Peyer's patch (tissue), 4 donors: ENCODE data around the gene POU6F2. TPM values are rescaled to one million over a fixed set of nuclear protein-coding genes. Genes with fewer than 3 reads are reported as not detected.
"Not testable (repeated sequence)": the region's sequence is repeated elsewhere in the genome, so short reads cannot be mapped to it uniquely, and the experiment has no call there.

Experiments
- DNase-seq, 3 donors: peaks; one replicate each; pipeline ENCODE4 v3.0.0-alpha.2; 2017 to 2019
- H3K27ac ChIP-seq, 4 donors: fragments of 200-600 bp; sonication (generic); one replicate each; pipeline ENCODE4 v1.5.1; 2016 to 2019
- H3K27me3 ChIP-seq, 2 donors: fragments of 200-600 bp; sonication (generic); one replicate each; pipeline ENCODE4 v1.5.1; 2019
- H3K36me3 ChIP-seq, 3 donors: fragments of 200-600 bp; sonication (generic); one replicate each; pipeline ENCODE4 v1.5.1; 2016 to 2019
- H3K4me1 ChIP-seq, 4 donors: fragments of 200-600 bp; sonication (generic); one replicate each; pipeline ENCODE4 v1.5.1; 2016 to 2019
- H3K4me3 ChIP-seq, 4 donors: fragments of 200-600 bp; sonication (generic); 1 replicate in 3 of 4; 2 replicates in 1 of 4; pipeline ENCODE4 v1.5.1; 2016 to 2019; ENCODE audit warnings: mild to moderate bottlenecking in 1 of 4
- H3K9me3 ChIP-seq, 4 donors: fragments of 200-600 bp; sonication (generic); one replicate each; pipeline ENCODE4 v1.5.1; 2016 to 2019; ENCODE audit warnings: mild to moderate bottlenecking in 1 of 4
- POLR2A ChIP-seq, 2 donors: fragments of 450-650 bp; IDR thresholded peaks; one replicate each; pipeline ENCODE4 v1.5.1; 2017; ENCODE audit warnings: antibody characterized with exemption in 2 of 2, mild to moderate bottlenecking in 2 of 2, moderate library complexity in 2 of 2
- total RNA-seq, 4 donors: library from RNA; depleted of rRNA; stranded (reverse); fragments of >200 nt; gene quantifications; one replicate each; pipeline ENCODE4 v1.1.0, GENCODE V29; 2016
- TF ChIP-seq, protein P1 (sequence below), 6 experiments: fragments of 450-650 bp in 4 of 6; fragments of 200-600 bp in 2 of 6; sonication (generic) in 1 of 6; IDR thresholded peaks; one replicate each; pipeline ENCODE4 v1.5.1; 2017 to 2019; ENCODE audit warnings: antibody characterized with exemption in 6 of 6, mild to moderate bottlenecking in 3 of 6, moderate library complexity in 1 of 6

The POU6F2 gene
- total RNA-seq, 4 donors from 2014 or later, result 0.80 to 1.3 (median 1.2) TPM; not detected in 1

DNA sequence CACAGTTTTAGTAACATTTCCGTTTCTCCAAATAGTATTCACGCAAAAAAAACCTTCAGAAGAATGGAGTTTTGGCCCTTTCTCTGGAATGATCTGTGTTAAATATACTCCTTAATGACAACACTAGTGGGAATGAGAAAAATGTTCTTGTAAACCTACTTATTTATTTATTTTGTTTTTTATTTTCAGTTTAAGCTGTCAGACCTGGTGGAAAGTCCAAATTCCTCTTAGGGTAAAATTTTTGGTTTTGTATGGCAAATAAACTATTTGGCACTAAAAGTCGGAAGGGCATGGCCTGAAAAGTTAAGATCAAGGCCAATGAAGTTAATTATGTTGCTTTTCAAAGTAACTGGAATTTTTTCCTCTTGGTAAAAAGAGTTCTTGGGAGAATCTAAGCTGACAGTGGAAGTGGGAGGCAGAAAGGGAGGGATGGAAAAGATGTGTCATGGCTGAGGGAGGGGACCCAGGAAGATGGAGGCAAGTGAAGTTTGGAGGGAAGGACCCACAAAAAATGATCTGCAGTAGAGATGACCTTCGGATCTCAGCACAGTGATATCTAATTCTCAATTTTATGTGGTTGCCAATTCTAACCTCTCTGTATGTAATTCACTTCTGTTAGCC is 35.2 kb upstream of the POU6F2 start:
- DNase-seq, result no peak
- H3K27me3 ChIP-seq, result no peaks in the 10 kb centered on the region
- H3K4me1 ChIP-seq, result no peaks in the 10 kb centered on the region
- no peaks in the 10 kb centered on the region for H3K9me3 ChIP-seq
- H3K36me3 ChIP-seq, result no peaks in the 10 kb centered on the region
- H3K4me3 ChIP-seq, result no peak overlapping the region
- H3K27ac ChIP-seq, result no peak overlapping the region
- TF ChIP-seq, protein P1, sequence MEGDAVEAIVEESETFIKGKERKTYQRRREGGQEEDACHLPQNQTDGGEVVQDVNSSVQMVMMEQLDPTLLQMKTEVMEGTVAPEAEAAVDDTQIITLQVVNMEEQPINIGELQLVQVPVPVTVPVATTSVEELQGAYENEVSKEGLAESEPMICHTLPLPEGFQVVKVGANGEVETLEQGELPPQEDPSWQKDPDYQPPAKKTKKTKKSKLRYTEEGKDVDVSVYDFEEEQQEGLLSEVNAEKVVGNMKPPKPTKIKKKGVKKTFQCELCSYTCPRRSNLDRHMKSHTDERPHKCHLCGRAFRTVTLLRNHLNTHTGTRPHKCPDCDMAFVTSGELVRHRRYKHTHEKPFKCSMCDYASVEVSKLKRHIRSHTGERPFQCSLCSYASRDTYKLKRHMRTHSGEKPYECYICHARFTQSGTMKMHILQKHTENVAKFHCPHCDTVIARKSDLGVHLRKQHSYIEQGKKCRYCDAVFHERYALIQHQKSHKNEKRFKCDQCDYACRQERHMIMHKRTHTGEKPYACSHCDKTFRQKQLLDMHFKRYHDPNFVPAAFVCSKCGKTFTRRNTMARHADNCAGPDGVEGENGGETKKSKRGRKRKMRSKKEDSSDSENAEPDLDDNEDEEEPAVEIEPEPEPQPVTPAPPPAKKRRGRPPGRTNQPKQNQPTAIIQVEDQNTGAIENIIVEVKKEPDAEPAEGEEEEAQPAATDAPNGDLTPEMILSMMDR (IDR thresholded peaks at IDR 0.05), result no peak
- TF ChIP-seq POLR2A (IDR thresholded peaks at IDR 0.05), result no peak

DNA sequence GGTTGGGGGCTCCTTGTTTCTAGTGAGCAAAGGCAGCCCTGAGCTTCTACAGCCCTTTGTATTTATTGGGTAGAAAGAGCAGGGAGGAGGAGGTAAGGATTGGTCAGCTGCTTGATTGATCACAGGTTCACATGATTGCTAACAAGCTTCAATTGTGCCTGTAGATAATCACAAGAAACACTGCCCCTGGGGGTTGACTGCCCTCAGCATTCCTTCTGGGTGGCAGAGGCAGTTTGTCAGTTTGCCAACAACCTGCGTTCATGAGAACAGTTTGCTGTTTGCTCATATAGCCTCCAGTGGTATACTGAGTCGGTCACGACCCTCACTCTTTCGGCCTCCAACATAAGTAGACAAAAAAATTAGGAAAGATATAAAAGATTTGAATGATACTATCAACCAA is 30.2 kb upstream of the POU6F2 start:
- H3K4me1 ChIP-seq, H3K4me3 ChIP-seq, H3K36me3 ChIP-seq, DNase-seq, H3K9me3 ChIP-seq, H3K27me3 ChIP-seq, H3K27ac ChIP-seq: not testable (repeated sequence)

DNA sequence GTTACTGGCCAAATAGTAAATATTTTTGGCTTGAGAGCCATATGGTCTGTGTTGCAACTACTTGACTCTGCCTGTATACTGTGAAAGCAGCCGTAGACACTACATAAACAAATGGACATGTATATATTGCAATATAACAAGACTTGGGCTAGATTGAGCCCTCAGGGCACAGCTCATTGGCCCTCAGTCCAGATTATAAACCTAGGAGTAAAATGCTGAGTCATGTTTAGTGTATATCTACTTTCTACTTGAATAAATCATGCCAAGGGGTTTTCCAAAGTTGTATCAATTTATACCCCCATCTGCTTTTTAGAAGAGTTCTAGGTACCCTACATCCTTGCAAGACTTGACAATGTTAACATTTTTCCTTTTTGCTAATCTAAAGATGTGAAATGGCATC is 27.4 kb upstream of the POU6F2 start:
- Histone ChIP-seq H3K27me3 (no peaks in the 10 kb centered on the region), H3K4me1 (no peaks in the 10 kb centered on the region), H3K27ac (no peak overlapping the region), H3K9me3 (no peaks in the 10 kb centered on the region), H3K36me3 (no peaks in the 10 kb centered on the region), H3K4me3 (no peak overlapping the region)
- TF ChIP-seq, protein P1 (IDR thresholded peaks at IDR 0.05), result no peak
- TF ChIP-seq POLR2A (IDR thresholded peaks at IDR 0.05), result no peak
- no peak for DNase-seq

DNA sequence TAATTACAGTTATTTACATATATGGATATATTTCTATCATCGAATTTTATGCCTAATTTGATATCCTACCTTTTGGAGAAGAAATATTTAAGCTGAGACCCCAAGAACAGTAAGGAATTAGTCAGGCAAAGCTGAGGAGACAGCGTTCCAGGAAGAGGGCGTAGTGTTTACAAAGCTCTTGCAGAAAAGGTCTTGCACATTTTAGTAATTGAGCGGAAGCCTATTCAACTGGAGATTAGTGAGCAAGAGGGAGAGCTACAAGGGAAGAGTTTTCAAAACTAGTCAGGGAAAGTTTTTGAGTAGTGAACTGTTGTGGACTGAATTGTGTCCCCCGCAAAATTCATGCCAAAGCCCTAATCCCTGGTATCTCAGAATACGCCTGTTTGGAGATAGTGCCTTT is 26.5 kb upstream of the POU6F2 start:
- no peak for DNase-seq
- Histone ChIP-seq H3K36me3 (no peaks in the 10 kb centered on the region), H3K27ac (no peak overlapping the region), H3K27me3 (no peaks in the 10 kb centered on the region), H3K9me3 (no peaks in the 10 kb centered on the region), H3K4me3 (no peak overlapping the region), H3K4me1 (no peaks in the 10 kb centered on the region)
- no peak for TF ChIP-seq POLR2A (IDR thresholded peaks at IDR 0.05)
- TF ChIP-seq, protein P1 (IDR thresholded peaks at IDR 0.05), result no peak

DNA sequence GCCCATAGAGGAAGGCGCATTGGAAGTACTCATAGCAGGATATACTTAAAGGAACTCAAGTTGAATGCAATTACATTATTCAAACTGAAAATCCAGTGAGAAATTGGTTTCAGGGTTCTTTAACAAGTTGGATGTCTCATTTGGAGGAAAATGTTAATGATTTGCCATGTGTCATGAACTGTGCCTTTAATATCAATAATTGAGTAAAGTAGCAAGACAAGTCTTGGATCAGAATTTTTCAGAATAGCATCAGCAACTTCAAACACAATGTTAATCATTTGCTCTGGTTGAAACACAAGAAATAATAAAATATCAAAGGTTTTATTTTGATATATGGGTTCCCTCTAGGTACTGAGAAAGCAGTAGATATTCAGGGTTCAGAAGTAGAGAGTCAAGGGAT is 24.5 kb upstream of the POU6F2 start:
- no peaks in the 10 kb centered on the region for H3K9me3 ChIP-seq

DNA sequence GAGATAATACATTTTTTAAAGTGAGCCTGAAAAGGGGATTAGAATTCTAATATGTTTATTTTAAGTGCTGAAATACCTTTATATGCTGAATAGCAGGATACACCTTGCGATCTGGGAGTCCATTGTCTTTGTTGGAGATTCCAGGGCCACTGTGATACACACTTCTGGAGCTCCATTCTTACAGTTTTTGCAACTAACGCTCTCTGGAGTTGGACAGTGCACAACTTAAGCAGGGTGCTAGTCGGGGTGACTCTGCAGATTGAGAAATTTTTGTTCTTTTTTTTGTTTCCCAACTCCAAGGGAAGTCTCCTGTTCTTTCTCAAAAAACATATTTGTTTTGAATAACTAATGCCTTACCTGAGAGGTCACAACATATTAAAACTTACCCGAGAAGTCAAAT is 23.7 kb upstream of the POU6F2 start:
- H3K36me3 ChIP-seq, result no peaks in the 10 kb centered on the region
- H3K27me3 ChIP-seq, result no peaks in the 10 kb centered on the region
- TF ChIP-seq, protein P1 (IDR thresholded peaks at IDR 0.05), result no peak
- TF ChIP-seq POLR2A (IDR thresholded peaks at IDR 0.05), result no peak
- no peak overlapping the region for H3K4me3 ChIP-seq
- no peaks in the 10 kb centered on the region for H3K9me3 ChIP-seq
- DNase-seq, result no peak
- H3K27ac ChIP-seq, result no peak overlapping the region
- no peaks in the 10 kb centered on the region for H3K4me1 ChIP-seq

More for the DNA sequence above, 24.5 kb upstream of the POU6F2 start:
- Histone ChIP-seq H3K36me3 (no peaks in the 10 kb centered on the region), H3K27ac (no peak overlapping the region), H3K27me3 (no peaks in the 10 kb centered on the region), H3K4me1 (no peaks in the 10 kb centered on the region), H3K4me3 (no peak overlapping the region)
- DNase-seq, result no peak
- TF ChIP-seq, protein P1 (IDR thresholded peaks at IDR 0.05), result no peak
- TF ChIP-seq POLR2A (IDR thresholded peaks at IDR 0.05), result no peak
